K562 (cell line): Measurements from ENCODE around the gene IBA57. TPM values are rescaled to one million over a fixed set of nuclear protein-coding genes. Genes with fewer than 3 reads are reported as not detected.

Experiments used
- ATF3 ChIP-seq, 2 experiments: fragments of 450-650 bp in 1 of 2; sonication (generic) in 1 of 2; formaldehyde crosslinking in 1 of 2; IDR thresholded peaks in 1 of 2; conservative IDR thresholded peaks in 1 of 2; 2 replicates each; pipeline versions ENCODE4 v1.6.1 to v1.8.1; 2016 to 2023; ENCODE audit warnings: mild to moderate bottlenecking in 2 of 2, moderate library complexity in 2 of 2, inconsistent platforms in 1 of 2, missing genetic modification reagents in 1 of 2
- CXXC5 ChIP-seq: fragments of 250-450 bp; sonication (Bioruptor Pico); IDR thresholded peaks from 2 replicates; pipeline ENCODE4 v1.8.0; 2022; ENCODE audit warnings: inconsistent platforms, mild to moderate bottlenecking, moderate library complexity
- ETV6 ChIP-seq, 3 experiments: fragments of 150-350 bp in 1 of 3; sonication (generic) in 1 of 3; formaldehyde crosslinking in 1 of 3; IDR thresholded peaks; 2 replicates each; pipeline versions ENCODE4 v1.6.1 to v1.8.0; 2014 to 2022; ENCODE audit warnings: borderline replicate concordance in 2 of 3, low read depth in 2 of 3, antibody characterized with exemption in 1 of 3, low read length in 1 of 3, mild to moderate bottlenecking in 1 of 3, missing genetic modification reagents in 1 of 3
- FOXP1 ChIP-seq: sonication (generic); formaldehyde crosslinking; IDR thresholded peaks from 2 replicates; pipeline ENCODE4 v1.8.0; 2022; ENCODE audit warnings: mild to moderate bottlenecking, missing genetic modification reagents
- HOMEZ ChIP-seq: fragments of 250-450 bp; sonication (Bioruptor Pico); IDR thresholded peaks from 2 replicates; pipeline ENCODE4 v1.4.0; 2020; ENCODE audit warnings: mild to moderate bottlenecking, moderate library complexity
- MED1 ChIP-seq: sonication (generic); formaldehyde crosslinking; IDR thresholded peaks from 2 replicates; pipeline ENCODE4 v1.8.1; 2023; ENCODE audit warnings: missing genetic modification reagents, borderline replicate concordance
- RBFOX2 ChIP-seq: fragments of 200-400 bp; formaldehyde crosslinking; IDR thresholded peaks from 2 replicates; pipeline ENCODE4 v1.6.1; 2017; ENCODE audit warnings: low read depth, mild to moderate bottlenecking, low read length, moderate library complexity
- TAL1 ChIP-seq: fragments of 450-650 bp; IDR thresholded peaks from 2 replicates; pipeline ENCODE4 v1.6.1; 2016; ENCODE audit warnings: mild to moderate bottlenecking
- THRAP3 ChIP-seq: fragments of 450-650 bp; IDR thresholded peaks from 2 replicates; pipeline ENCODE4 v1.6.1; 2016; ENCODE audit warnings: mild to moderate bottlenecking, inconsistent platforms, borderline replicate concordance
- ZNF76 ChIP-seq: fragments of 250-450 bp; sonication (Bioruptor Pico); IDR thresholded peaks from 2 replicates; pipeline ENCODE4 v1.4.0; 2020; ENCODE audit warnings: mild to moderate bottlenecking, moderate library complexity, borderline replicate concordance
- ZNF830 ChIP-seq: fragments of 250-450 bp; sonication (Bioruptor Pico); IDR thresholded peaks from 2 replicates; pipeline ENCODE4 v1.5.0; 2021; ENCODE audit warnings: mild to moderate bottlenecking
- polyA plus RNA-seq, 8 experiments: library from polyadenylated mRNA; depleted of rRNA in 4 of 8; stranded (reverse) in 5 of 8; unstranded in 3 of 8; fragments of >200 nt; fragmentation: Nextera tagmentation in 2 of 8; fragmentation: Illumina TruSeq in 1 of 8; extraction: Ambion mirVana in 2 of 8; extraction: Trizol in 1 of 8; gene quantifications; 2 replicates each; pipeline versions ENCODE4 v1.2.1 to v1.2.3, GENCODE V29; 2011 to 2014; ENCODE audit warnings: inconsistent platforms in 1 of 8, missing spikeins in 1 of 8
- total RNA-seq, 7 experiments: library from RNA; depleted of rRNA in 6 of 7; stranded (reverse); fragments of >200 nt in 6 of 7; fragmentation: Illumina TruSeq in 2 of 7; extraction: Trizol in 2 of 7; gene quantifications; 2 replicates each; pipeline versions ENCODE4 v1.2.1 to v1.2.3, GENCODE V29; 2011 to 2021; ENCODE audit warnings: low replicate concordance in 1 of 7
- TF ChIP-seq, protein P1 (sequence below), 2 experiments: fragments of 150-350 bp in 1 of 2; IDR thresholded peaks; 2 replicates each; pipeline ENCODE4 v1.6.1; 2012 to 2016; ENCODE audit warnings: low read depth in 2 of 2, low read length in 2 of 2, mild to moderate bottlenecking in 1 of 2, moderate library complexity in 1 of 2
- TF ChIP-seq, protein P2 (sequence below): sonication (generic); formaldehyde crosslinking; IDR thresholded peaks from 2 replicates; pipeline ENCODE4 v1.8.0; 2022; ENCODE audit warnings: missing genetic modification reagents, mild to moderate bottlenecking, borderline replicate concordance
- TF ChIP-seq, protein P3 (sequence below): fragments of 250-450 bp; sonication (Bioruptor Pico); IDR thresholded peaks from 2 replicates; pipeline ENCODE4 v1.8.0; 2021; ENCODE audit warnings: moderate library complexity, mild to moderate bottlenecking, inconsistent platforms

Gene IBA57
- total and polyA plus RNA-seq, 9 of the 15 experiments (the other 6 are each of a cell fraction or from before 2014, with no cell fraction given) = 0.77 to 15.5 (median 2.7) TPM

DNA sequence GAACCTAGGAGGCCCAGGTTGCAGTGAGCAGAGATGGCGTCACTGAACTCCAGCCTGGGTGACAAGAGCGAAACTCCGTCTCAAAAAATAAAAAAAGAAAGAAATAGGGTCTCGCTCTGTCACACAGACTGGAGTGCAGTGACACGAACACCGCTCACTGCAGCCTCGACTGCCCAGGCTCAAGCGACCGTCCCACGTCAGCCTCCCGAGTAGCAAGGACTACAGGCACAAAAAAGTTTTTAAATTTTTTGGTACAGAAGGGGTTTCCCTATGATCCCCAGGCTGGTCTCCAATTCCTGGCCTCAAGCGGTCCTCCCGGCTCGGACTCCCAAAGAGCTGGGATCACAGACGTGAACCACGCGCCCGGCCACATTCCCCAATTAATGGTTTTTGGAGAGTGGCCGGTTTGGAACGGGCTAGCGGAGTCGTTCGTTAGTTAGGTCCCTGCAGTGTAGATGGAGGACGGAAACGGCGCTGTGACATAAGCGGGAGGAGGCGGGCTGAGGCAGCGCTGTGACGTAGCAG lies 26.1 kb upstream of the IBA57 start (continued):
- TF ChIP-seq ATF3 (IDR thresholded peaks at IDR 0.05) (no peak), ATF3 (CRISPR knock-in tag; conservative IDR thresholded peaks at IDR 0.05) (peak; percentile 31; the same call in 1 of the 2 replicates), RBFOX2 (peak; percentile 69), FOXP1 (CRISPR knock-in tag) (peak; percentile 30; the same call in 1 of the 2 replicates), HOMEZ (CRISPR knock-in tag) (no peak), ETV6 (IDR thresholded peaks at IDR 0.05; ENCODE audit: borderline replicate concordance in 1 of 2, low read depth in 2 of 2, low read length in 1 of 2) (0 out of 4 replicates have a peak, but pooled peaks of 1 of the 2 experiments have one; percentile 30), ETV6 (CRISPR knock-in tag; IDR thresholded peaks at IDR 0.05; ENCODE audit: borderline replicate concordance) (no peak), MED1 (CRISPR knock-in tag) (no peak), ZNF76 (0 out of 2 replicates have a peak, but pooled peaks have one; percentile 31), CXXC5 (CRISPR knock-in tag) (no peak), ZNF830 (CRISPR knock-in tag) (no peak), TAL1 (no peak), THRAP3 (0 out of 2 replicates have a peak, but pooled peaks have one; percentile 68)
- TF ChIP-seq, protein P1, sequence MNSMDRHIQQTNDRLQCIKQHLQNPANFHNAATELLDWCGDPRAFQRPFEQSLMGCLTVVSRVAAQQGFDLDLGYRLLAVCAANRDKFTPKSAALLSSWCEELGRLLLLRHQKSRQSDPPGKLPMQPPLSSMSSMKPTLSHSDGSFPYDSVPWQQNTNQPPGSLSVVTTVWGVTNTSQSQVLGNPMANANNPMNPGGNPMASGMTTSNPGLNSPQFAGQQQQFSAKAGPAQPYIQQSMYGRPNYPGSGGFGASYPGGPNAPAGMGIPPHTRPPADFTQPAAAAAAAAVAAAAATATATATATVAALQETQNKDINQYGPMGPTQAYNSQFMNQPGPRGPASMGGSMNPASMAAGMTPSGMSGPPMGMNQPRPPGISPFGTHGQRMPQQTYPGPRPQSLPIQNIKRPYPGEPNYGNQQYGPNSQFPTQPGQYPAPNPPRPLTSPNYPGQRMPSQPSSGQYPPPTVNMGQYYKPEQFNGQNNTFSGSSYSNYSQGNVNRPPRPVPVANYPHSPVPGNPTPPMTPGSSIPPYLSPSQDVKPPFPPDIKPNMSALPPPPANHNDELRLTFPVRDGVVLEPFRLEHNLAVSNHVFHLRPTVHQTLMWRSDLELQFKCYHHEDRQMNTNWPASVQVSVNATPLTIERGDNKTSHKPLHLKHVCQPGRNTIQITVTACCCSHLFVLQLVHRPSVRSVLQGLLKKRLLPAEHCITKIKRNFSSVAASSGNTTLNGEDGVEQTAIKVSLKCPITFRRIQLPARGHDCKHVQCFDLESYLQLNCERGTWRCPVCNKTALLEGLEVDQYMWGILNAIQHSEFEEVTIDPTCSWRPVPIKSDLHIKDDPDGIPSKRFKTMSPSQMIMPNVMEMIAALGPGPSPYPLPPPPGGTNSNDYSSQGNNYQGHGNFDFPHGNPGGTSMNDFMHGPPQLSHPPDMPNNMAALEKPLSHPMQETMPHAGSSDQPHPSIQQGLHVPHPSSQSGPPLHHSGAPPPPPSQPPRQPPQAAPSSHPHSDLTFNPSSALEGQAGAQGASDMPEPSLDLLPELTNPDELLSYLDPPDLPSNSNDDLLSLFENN (IDR thresholded peaks at IDR 0.05; ENCODE audit: low read depth in 2 of 2, low read length in 2 of 2) = no peak
- TF ChIP-seq, protein P2, sequence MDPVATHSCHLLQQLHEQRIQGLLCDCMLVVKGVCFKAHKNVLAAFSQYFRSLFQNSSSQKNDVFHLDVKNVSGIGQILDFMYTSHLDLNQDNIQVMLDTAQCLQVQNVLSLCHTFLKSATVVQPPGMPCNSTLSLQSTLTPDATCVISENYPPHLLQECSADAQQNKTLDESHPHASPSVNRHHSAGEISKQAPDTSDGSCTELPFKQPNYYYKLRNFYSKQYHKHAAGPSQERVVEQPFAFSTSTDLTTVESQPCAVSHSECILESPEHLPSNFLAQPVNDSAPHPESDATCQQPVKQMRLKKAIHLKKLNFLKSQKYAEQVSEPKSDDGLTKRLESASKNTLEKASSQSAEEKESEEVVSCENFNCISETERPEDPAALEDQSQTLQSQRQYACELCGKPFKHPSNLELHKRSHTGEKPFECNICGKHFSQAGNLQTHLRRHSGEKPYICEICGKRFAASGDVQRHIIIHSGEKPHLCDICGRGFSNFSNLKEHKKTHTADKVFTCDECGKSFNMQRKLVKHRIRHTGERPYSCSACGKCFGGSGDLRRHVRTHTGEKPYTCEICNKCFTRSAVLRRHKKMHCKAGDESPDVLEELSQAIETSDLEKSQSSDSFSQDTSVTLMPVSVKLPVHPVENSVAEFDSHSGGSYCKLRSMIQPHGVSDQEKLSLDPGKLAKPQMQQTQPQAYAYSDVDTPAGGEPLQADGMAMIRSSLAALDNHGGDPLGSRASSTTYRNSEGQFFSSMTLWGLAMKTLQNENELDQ = no peak
- TF ChIP-seq, protein P3, sequence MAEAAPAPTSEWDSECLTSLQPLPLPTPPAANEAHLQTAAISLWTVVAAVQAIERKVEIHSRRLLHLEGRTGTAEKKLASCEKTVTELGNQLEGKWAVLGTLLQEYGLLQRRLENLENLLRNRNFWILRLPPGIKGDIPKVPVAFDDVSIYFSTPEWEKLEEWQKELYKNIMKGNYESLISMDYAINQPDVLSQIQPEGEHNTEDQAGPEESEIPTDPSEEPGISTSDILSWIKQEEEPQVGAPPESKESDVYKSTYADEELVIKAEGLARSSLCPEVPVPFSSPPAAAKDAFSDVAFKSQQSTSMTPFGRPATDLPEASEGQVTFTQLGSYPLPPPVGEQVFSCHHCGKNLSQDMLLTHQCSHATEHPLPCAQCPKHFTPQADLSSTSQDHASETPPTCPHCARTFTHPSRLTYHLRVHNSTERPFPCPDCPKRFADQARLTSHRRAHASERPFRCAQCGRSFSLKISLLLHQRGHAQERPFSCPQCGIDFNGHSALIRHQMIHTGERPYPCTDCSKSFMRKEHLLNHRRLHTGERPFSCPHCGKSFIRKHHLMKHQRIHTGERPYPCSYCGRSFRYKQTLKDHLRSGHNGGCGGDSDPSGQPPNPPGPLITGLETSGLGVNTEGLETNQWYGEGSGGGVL = no peak
